Progenitor cell of endocrine pancreas (in vitro differentiated cells): ENCODE measurements around the gene FGR. TPM values are rescaled to one million over a fixed set of nuclear protein-coding genes. Genes with fewer than 3 reads are reported as not detected.
A peak's percentile ranks its signal among the peaks of the same experiment; 100 is the strongest.

Experiments
- DNase-seq: peaks from one replicate; pipeline ENCODE4 v3.0.0; 2021; ENCODE audit warnings: low spot score; ENCODE audit not compliant: unreplicated experiment
- H3K27ac Mint-ChIP-seq: 2 replicates; pipeline ENCODE4 v1.8.0; 2021; ENCODE audit warnings: mild to moderate bottlenecking, moderate library complexity, mixed read lengths
- H3K27me3 Mint-ChIP-seq: 2 replicates; pipeline ENCODE4 v1.8.0; 2021; ENCODE audit warnings: mixed read lengths
- H3K36me3 Mint-ChIP-seq: 2 replicates; pipeline ENCODE4 v1.8.0; 2022; ENCODE audit warnings: mixed read lengths; ENCODE audit not compliant: insufficient read depth
- H3K4me1 Mint-ChIP-seq: 2 replicates; pipeline ENCODE4 v1.8.0; 2021; ENCODE audit warnings: low read depth, mixed read lengths
- H3K4me3 Mint-ChIP-seq: 2 replicates; pipeline ENCODE4 v1.8.0; 2021; ENCODE audit warnings: low read depth, mild to moderate bottlenecking, moderate library complexity, mixed read lengths
- H3K9me3 Mint-ChIP-seq: 2 replicates; pipeline ENCODE4 v1.8.0; 2021; ENCODE audit warnings: low read depth, mixed read lengths
- total RNA-seq: library from RNA; stranded (reverse); gene quantifications from 2 replicates; pipeline ENCODE4 v1.2.1, GENCODE V29; 2021
- TF ChIP-seq, protein P1 (sequence below): fragments of 200-600 bp; sonication (generic); IDR thresholded peaks from one replicate; pipeline ENCODE4 v1.5.0; 2021; ENCODE audit warnings: antibody characterized with exemption, mild to moderate bottlenecking; ENCODE audit not compliant: unreplicated experiment

FGR gene
- total RNA-seq, 1 donor from 2014 or later, result not detected

- Mint-ChIP-seq H3K27ac (peak overlapping the region; percentile 95), H3K4me3 (no peak overlapping the region), H3K4me1 (peaks cover 68% of the 10 kb centered on the region), H3K36me3 (no peaks in the 10 kb centered on the region), H3K27me3 (no peaks in the 10 kb centered on the region), H3K9me3 (no peaks in the 10 kb centered on the region)
- TF ChIP-seq, protein P1, sequence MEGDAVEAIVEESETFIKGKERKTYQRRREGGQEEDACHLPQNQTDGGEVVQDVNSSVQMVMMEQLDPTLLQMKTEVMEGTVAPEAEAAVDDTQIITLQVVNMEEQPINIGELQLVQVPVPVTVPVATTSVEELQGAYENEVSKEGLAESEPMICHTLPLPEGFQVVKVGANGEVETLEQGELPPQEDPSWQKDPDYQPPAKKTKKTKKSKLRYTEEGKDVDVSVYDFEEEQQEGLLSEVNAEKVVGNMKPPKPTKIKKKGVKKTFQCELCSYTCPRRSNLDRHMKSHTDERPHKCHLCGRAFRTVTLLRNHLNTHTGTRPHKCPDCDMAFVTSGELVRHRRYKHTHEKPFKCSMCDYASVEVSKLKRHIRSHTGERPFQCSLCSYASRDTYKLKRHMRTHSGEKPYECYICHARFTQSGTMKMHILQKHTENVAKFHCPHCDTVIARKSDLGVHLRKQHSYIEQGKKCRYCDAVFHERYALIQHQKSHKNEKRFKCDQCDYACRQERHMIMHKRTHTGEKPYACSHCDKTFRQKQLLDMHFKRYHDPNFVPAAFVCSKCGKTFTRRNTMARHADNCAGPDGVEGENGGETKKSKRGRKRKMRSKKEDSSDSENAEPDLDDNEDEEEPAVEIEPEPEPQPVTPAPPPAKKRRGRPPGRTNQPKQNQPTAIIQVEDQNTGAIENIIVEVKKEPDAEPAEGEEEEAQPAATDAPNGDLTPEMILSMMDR, result no peak
- no peak for DNase-seq
Measured at GRCh38 chr1:27562534-27563340, 72.2 kb downstream of the FGR start.

Other genes with a start within 250 kb of the FGR start
- 1.00 and 1.1 TPM in 2 replicates for gene GPR3, start 242.6 kb downstream of the FGR start, total RNA-seq
- 74.6 and 76.9 TPM in 2 replicates for gene WASF2, start 145.0 kb downstream of the FGR start, total RNA-seq
- 53.3 and 56.3 TPM in 2 replicates for gene AHDC1, start 31.0 kb downstream of the FGR start, total RNA-seq
- gene IFI6, start 37.0 kb upstream of the FGR start, total RNA-seq, result 4.4 and 5.7 TPM in 2 replicates
- gene FAM76A, start 90.8 kb upstream of the FGR start, total RNA-seq, result 14.7 and 15.2 TPM in 2 replicates
- gene STX12, start 138.0 kb upstream of the FGR start, total RNA-seq, result 24.3 and 26.1 TPM in 2 replicates
- gene PPP1R8, start 195.6 kb upstream of the FGR start, total RNA-seq, result 50.4 and 52.5 TPM in 2 replicates
- 3.0 and 3.3 TPM in 2 replicates for gene THEMIS2, start 237.4 kb upstream of the FGR start, total RNA-seq